Measurements from ENCODE around the gene STK32A. TPM values are rescaled to one million over a fixed set of nuclear protein-coding genes. Genes with fewer than 3 reads are reported as not detected.

Gene STK32A
- polyA plus RNA-seq (2011; rRNA removed) (1.2 and 1.6 TPM in 2 replicates), polyA plus RNA-seq (2017; fragmentation: RNase III; extraction: RNeasy Plus Mini Kit Qiagen cat#74134 plus additional on column Dnase treatment) (0.45 to 0.63 TPM (median 0.50 TPM) in 3 replicates), polyA minus RNA-seq (2011; rRNA and poly(A)+ RNA removed) (1.2 and 2.1 TPM in 2 replicates)
- 0.21 and 0.33 TPM in 2 replicates for polyA plus RNA-seq (2012; cell fraction: cytosol; rRNA removed)
- polyA plus RNA-seq (2012; cell fraction: nucleus; rRNA removed) = 0.28 and 0.33 TPM in 2 replicates

DNA sequence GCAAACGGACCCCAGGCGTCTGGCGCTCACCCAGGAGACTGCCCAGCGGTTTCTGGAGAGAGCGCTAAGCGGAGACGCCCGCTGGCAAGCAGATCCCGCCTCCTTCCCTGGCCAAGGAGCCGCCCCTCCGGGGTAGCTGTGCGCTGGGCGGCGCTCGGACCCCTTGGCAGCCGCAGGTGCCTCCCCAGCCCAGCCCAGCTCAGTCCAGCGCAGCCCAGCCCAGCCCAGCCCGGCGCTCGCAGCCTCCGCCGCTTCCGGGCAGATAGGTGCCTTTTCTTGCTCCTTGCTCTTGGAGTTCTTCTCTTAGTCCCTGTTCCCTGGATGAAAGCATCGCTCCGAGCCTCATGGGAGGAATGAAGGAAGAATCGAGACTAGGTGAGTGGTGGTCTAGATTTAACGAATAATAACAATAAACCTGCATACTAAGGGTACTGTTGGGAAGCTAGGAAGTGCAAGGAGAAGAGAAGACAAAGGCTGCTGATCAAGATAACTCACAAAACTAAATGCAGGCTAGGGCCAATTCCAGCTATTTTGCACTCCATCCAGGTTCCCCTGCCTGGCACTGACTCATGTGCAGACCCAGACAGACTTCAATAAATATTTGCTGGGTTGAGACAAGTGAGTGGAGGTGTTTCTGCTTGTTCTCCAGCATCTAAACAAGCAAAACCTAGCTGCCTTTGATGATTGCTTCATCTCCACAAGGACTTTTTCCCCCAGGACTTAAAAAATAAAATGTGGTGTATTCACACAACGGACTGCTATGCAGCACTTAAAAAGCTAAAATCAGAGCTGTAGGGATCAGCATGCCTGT, at the start of gene STK32A:
Gene STK32A (plus strand): TSS at position 202 of the 811 bp plus-strand sequence. CDS start 4,609 bp downstream, outside the sequence.
- POLR2A ChIA-PET = interaction anchor here (1.1 to 2.1 kb wide), 4 partner anchors 69 to 135 kb away, joined by 3 to 6 read pairs (median 4); no protein-coding TSS in a partner anchor
- DNase-seq (ENCODE audit: low read depth in 1 of 2, low spot score in 1 of 2) (peak in 1 of 2 experiments; percentile 42), ATAC-seq (peak; percentile 89 to 97), FAIRE-seq (no peak)
- H3K4me2 ChIP-seq = peak within 1 kb of the TSS; percentile 86
- peak within 1 kb of the TSS; percentile 16 to 68; a peak in 4 of 6 replicates for H3K27ac ChIP-seq
- H3K4me1 ChIP-seq = no peaks in the 10 kb centered on the region; the same call in 2 of the 3 replicates
- peak within 1 kb of the TSS; percentile 50 for H3K4me3 ChIP-seq
- CTCF ChIA-PET = interaction anchor here (0.7 to 1.9 kb wide), 6 partner anchors 11 to 317 kb away, joined by 3 to 10 read pairs (median 4); no protein-coding TSS in a partner anchor
- no peaks in the 10 kb centered on the region for H3K9me3 ChIP-seq
- TF ChIP-seq, protein P1, sequence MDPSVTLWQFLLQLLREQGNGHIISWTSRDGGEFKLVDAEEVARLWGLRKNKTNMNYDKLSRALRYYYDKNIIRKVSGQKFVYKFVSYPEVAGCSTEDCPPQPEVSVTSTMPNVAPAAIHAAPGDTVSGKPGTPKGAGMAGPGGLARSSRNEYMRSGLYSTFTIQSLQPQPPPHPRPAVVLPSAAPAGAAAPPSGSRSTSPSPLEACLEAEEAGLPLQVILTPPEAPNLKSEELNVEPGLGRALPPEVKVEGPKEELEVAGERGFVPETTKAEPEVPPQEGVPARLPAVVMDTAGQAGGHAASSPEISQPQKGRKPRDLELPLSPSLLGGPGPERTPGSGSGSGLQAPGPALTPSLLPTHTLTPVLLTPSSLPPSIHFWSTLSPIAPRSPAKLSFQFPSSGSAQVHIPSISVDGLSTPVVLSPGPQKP (IDR thresholded peaks at IDR 0.05; ENCODE audit: low read depth, low read length) = no peak
- TF ChIP-seq HEYL (CRISPR knock-in tag; IDR thresholded peaks at IDR 0.05) = no peak
- TF ChIP-seq RNF2 (IDR thresholded peaks at IDR 0.05; ENCODE audit: borderline replicate concordance, low read depth) = peak; percentile 51; the same call in 1 of the 2 replicates
- TF ChIP-seq, protein P2, sequence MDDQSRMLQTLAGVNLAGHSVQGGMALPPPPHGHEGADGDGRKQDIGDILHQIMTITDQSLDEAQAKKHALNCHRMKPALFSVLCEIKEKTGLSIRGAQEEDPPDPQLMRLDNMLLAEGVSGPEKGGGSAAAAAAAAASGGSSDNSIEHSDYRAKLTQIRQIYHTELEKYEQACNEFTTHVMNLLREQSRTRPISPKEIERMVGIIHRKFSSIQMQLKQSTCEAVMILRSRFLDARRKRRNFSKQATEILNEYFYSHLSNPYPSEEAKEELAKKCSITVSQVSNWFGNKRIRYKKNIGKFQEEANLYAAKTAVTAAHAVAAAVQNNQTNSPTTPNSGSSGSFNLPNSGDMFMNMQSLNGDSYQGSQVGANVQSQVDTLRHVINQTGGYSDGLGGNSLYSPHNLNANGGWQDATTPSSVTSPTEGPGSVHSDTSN (IDR thresholded peaks at IDR 0.05) = no peak
- peak; percentile 20 to 53; a peak in 4 of 5 replicates for TF ChIP-seq RAD21 (conservative IDR thresholded peaks at IDR 0.05 in 1 of 2, IDR thresholded peaks at IDR 0.05 in 1 of 2)
- no peak for TF ChIP-seq TFCP2L1 (CRISPR knock-in tag; IDR thresholded peaks at IDR 0.05)
- TF ChIP-seq, protein P3, sequence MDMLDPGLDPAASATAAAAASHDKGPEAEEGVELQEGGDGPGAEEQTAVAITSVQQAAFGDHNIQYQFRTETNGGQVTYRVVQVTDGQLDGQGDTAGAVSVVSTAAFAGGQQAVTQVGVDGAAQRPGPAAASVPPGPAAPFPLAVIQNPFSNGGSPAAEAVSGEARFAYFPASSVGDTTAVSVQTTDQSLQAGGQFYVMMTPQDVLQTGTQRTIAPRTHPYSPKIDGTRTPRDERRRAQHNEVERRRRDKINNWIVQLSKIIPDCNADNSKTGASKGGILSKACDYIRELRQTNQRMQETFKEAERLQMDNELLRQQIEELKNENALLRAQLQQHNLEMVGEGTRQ (IDR thresholded peaks at IDR 0.05) = no peak
- peak; percentile 44; the same call in 2 of the 3 replicates for TF ChIP-seq SMC3 (IDR thresholded peaks at IDR 0.05)
- TF ChIP-seq ZNF302 (CRISPR knock-in tag; IDR thresholded peaks at IDR 0.05) = no peak
- TF ChIP-seq ZSCAN20 (CRISPR knock-in tag; IDR thresholded peaks at IDR 0.05) = no peak
- WGBS (ENCODE audit: missing lambda C conversion rate) = 6% methylated on average over 5 of the region's 28 CpGs

DNA sequence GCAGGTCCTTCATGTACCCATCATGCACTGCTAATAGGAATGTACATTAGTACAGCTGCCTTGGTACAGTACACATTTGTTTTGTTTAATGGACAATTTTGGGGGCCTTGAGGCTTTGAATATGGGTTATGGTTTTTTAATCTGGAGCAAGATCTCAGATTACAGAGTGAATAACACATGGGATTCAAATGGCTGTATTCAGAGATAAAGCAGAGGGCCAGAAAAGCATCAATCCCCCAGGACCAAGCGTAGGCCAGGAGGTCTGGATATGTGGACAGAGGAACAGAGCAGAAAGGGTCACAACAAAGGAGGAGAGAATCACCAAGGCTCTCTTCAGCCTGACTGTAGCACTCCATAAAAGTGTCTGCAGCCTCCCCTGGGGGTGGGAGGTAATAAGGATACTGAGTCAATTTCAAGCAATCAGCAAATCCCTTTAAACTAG, 47.7 kb upstream of the STK32A start:
- no peaks in the 10 kb centered on the region for H3K9me3 ChIP-seq
- ATAC-seq (no peak), DNase-seq (ENCODE audit: low read depth in 1 of 2, low spot score in 1 of 2) (no peak), FAIRE-seq (no peak)
- no peaks in the 10 kb centered on the region for H3K4me1 ChIP-seq
- no peak overlapping the region for H3K4me3 ChIP-seq
- ChIA-PET CTCF (interaction anchor here (0.6 to 5.3 kb wide), 7 partner anchors 7 to 654 kb away, joined by 3 to 63 read pairs (median 25); no protein-coding TSS in a partner anchor), POLR2A (no interaction called here)
- TF ChIP-seq CBX8 (IDR thresholded peaks at IDR 0.05) (no peak), POLR2AphosphoS2 (conservative IDR thresholded peaks at IDR 0.05; ENCODE audit: low read length) (no peak), HOXA7 (CRISPR knock-in tag; IDR thresholded peaks at IDR 0.05) (no peak), RCOR1 (IDR thresholded peaks at IDR 0.05; ENCODE audit: low read depth, low read length) (no peak), RARB (CRISPR knock-in tag; IDR thresholded peaks at IDR 0.05) (no peak), KDM1A (IDR thresholded peaks at IDR 0.05; ENCODE audit: low read depth) (no peak)
- TF ChIP-seq, protein P1 (IDR thresholded peaks at IDR 0.05; ENCODE audit: low read depth, low read length) = no peak
- H3K27ac ChIP-seq = no peak overlapping the region
- WGBS (ENCODE audit: missing lambda C conversion rate) = 19% methylated on average over 1 of the region's 1 CpG
- no peak overlapping the region for H3K4me2 ChIP-seq

All from A549 (cell line).